GM12878 (cell line): ENCODE measurements around the gene TARBP1. TPM values are rescaled to one million over a fixed set of nuclear protein-coding genes. Genes with fewer than 3 reads are reported as not detected.
A peak's percentile ranks its signal among the peaks of the same experiment; 100 is the strongest.

ENCODE experiments used
- ATAC-seq: fragments of 200-7000 bp; cut with Tn5 transposase; 3 replicates; pipeline ENCODE4 v1.9.1; 2020; ENCODE audit warnings: mild to moderate bottlenecking, moderate library complexity
- BruUV-seq: library from RNA; stranded (reverse); fragments of 400-500 nt; replicated peaks from 2 replicates; lab custom pipeline; 2021; lab: Mats Ljungman, UMichigan
- CTCF ChIA-PET: fragments of 300-600 bp; sonication (Branson Sonifier 250); formaldehyde crosslinking; extraction: SDS; loops from one replicate; lab custom pipeline; 2021; ENCODE audit warnings: inconsistent platforms; lab: Yijun Ruan, JAX
- POLR2A ChIA-PET: fragments of 350-600 bp; formaldehyde crosslinking; extraction: SDS; loops from one replicate; lab custom pipeline; 2021; ENCODE audit warnings: inconsistent platforms; lab: Charles Lee
- RAD21 ChIA-PET: fragments of 300-600 bp; sonication (Branson Sonifier 250); formaldehyde crosslinking; loops from one replicate; lab custom pipeline; 2023; ENCODE audit warnings: antibody characterized with exemption; ENCODE audit not compliant: unreplicated experiment; lab: Charles Lee
- SMC1A ChIA-PET: fragments of 300-600 bp; sonication (Branson Sonifier 250); formaldehyde crosslinking; loops from one replicate; lab custom pipeline; 2023; ENCODE audit not compliant: unreplicated experiment, uncharacterized antibody; lab: Charles Lee
- DNase-seq: peaks from one replicate; pipeline ENCODE4 v3.0.0-alpha.2; 2011; ENCODE audit warnings: low read depth, low spot score
- FAIRE-seq: peaks from 3 replicates; lab custom pipeline; 2011; peaks lifted over from hg19 to GRCh38; lab: Jason Lieb, UNC
- H2AFZ ChIP-seq: 2 replicates; pipeline ENCODE4 v1.6.0; 2011; ENCODE audit warnings: low read depth, low read length, control low read depth; ENCODE audit not compliant: control insufficient read depth
- H3K27ac ChIP-seq: 2 replicates; pipeline ENCODE4 v1.5.1; 2011; ENCODE audit warnings: control low read depth; ENCODE audit not compliant: control insufficient read depth, insufficient read depth
- H3K27me3 ChIP-seq, 2 experiments: replicated peaks in 1 of 2; 2 replicates each; pipeline versions ENCODE4 v1.6.0 to v1.6.1; 2011; ENCODE audit warnings: low read length in 1 of 2; ENCODE audit not compliant: control insufficient read depth in 2 of 2, insufficient read depth in 2 of 2
- H3K36me3 ChIP-seq, 2 experiments: 2 replicates each; pipeline ENCODE4 v1.5.1; 2011; ENCODE audit warnings: low read length in 1 of 2; ENCODE audit not compliant: control insufficient read depth in 2 of 2, insufficient read depth in 2 of 2
- H3K4me1 ChIP-seq: 2 replicates; pipeline ENCODE4 v1.6.1; 2011; ENCODE audit warnings: mild to moderate bottlenecking, low read length, moderate library complexity, mixed read lengths; ENCODE audit not compliant: control insufficient read depth, insufficient read depth
- H3K4me2 ChIP-seq: 2 replicates; pipeline ENCODE4 v1.6.0; 2011; ENCODE audit warnings: control low read depth; ENCODE audit not compliant: control insufficient read depth, insufficient read depth
- H3K4me3 ChIP-seq: fragments of 200-600 bp; sonication (generic); 2 replicates; pipeline ENCODE4 v1.5.1; 2016
- H3K79me2 ChIP-seq: 2 replicates; pipeline ENCODE4 v1.6.0; 2011; ENCODE audit warnings: low read length; ENCODE audit not compliant: control insufficient read depth, insufficient read depth
- H3K9ac ChIP-seq: 2 replicates; pipeline ENCODE4 v1.8.0; 2011; ENCODE audit warnings: low read length, control low read depth, mixed read lengths; ENCODE audit not compliant: control insufficient read depth, insufficient read depth
- H3K9me3 ChIP-seq: replicated peaks from 3 replicates; pipeline ENCODE4 v1.5.1; 2011; ENCODE audit warnings: mild to moderate bottlenecking, low read length; ENCODE audit not compliant: control insufficient read depth, insufficient read depth
- H4K20me1 ChIP-seq: 2 replicates; pipeline ENCODE4 v1.6.0; 2011; ENCODE audit not compliant: control insufficient read depth, insufficient read depth
- ASH2L ChIP-seq: fragments of 300-600, 200-600 bp; sonication (generic); IDR thresholded peaks from 2 replicates; pipeline ENCODE4 v1.6.1; 2017; ENCODE audit warnings: low read depth, mild to moderate bottlenecking, borderline replicate concordance
- BHLHE40 ChIP-seq, 2 experiments: fragments of 450-650 bp in 1 of 2; IDR thresholded peaks; 2 replicates each; pipeline ENCODE4 v1.6.1; 2011 to 2017; ENCODE audit warnings: low read depth in 2 of 2, borderline replicate concordance in 1 of 2, improper control_type of control experiment in 1 of 2, low read length in 1 of 2, mild to moderate bottlenecking in 1 of 2
- CBFB ChIP-seq: IDR thresholded peaks from 2 replicates; pipeline ENCODE4 v1.6.1; 2016; ENCODE audit warnings: antibody characterized with exemption, low read depth
- EP300 ChIP-seq, 2 experiments: fragments of 150-350 bp in 1 of 2; IDR thresholded peaks; 2 replicates each; pipeline ENCODE4 v1.6.1; 2011 to 2012; ENCODE audit warnings: low read depth in 2 of 2, low read length in 2 of 2, borderline replicate concordance in 1 of 2, improper control_type of control experiment in 1 of 2, inconsistent platforms in 1 of 2; ENCODE audit not compliant: control insufficient read depth in 1 of 2
- ESRRA ChIP-seq: IDR thresholded peaks from 2 replicates; pipeline ENCODE4 v1.6.1; 2012; ENCODE audit warnings: mild to moderate bottlenecking, low read length, improper control_type of control experiment
- EZH2 ChIP-seq: IDR thresholded peaks from 2 replicates; pipeline ENCODE4 v1.6.1; 2012; ENCODE audit warnings: low read depth, mild to moderate bottlenecking, control low read depth, inconsistent platforms, low read length, borderline replicate concordance; ENCODE audit not compliant: control insufficient read depth
- FOS ChIP-seq: IDR thresholded peaks from 3 replicates; pipeline ENCODE4 v1.6.1; 2011; ENCODE audit warnings: borderline replicate concordance; ENCODE audit not compliant: insufficient read length; ENCODE audit errors: extremely low read depth
- FOXM1 ChIP-seq: IDR thresholded peaks from 2 replicates; pipeline ENCODE4 v1.6.1; 2012; ENCODE audit warnings: low read depth, mild to moderate bottlenecking, inconsistent platforms, low read length, moderate library complexity
- PML ChIP-seq: IDR thresholded peaks from 2 replicates; pipeline ENCODE4 v1.6.1; 2012; ENCODE audit warnings: low read length, inconsistent platforms
- RAD51 ChIP-seq: fragments of 450-650 bp; IDR thresholded peaks from 2 replicates; pipeline ENCODE4 v1.6.1; 2016; ENCODE audit warnings: moderate library complexity, mild to moderate bottlenecking, inconsistent platforms
- SIX5 ChIP-seq: IDR thresholded peaks from 2 replicates; pipeline ENCODE4 v1.6.1; 2011; ENCODE audit warnings: mild to moderate bottlenecking, low read depth, low read length, moderate library complexity; ENCODE audit not compliant: severe bottlenecking
- TCF12 ChIP-seq: IDR thresholded peaks from 2 replicates; pipeline ENCODE4 v1.6.1; 2011; ENCODE audit warnings: low read depth, mild to moderate bottlenecking, low read length
- YY1 ChIP-seq: IDR thresholded peaks from 2 replicates; pipeline ENCODE4 v1.6.1; 2011; ENCODE audit warnings: low read depth, mild to moderate bottlenecking, low read length
- ZNF217 ChIP-seq: fragments of 450-650 bp; IDR thresholded peaks from 2 replicates; pipeline ENCODE4 v1.6.1; 2017; ENCODE audit warnings: antibody characterized with exemption, mild to moderate bottlenecking
- WGBS: methylation state at CpG from one replicate; pipeline ENCODE4 v1.1.6; 2016; ENCODE audit warnings: low lambda C conversion rate; ENCODE audit not compliant: insufficient replicate concordance, insufficient coverage; ENCODE audit errors: missing lambda C conversion rate; 5-methylcytosine and 5-hydroxymethylcytosine counted together
- in situ Hi-C: fragments of 300-500 bp; cut with MboI; formaldehyde crosslinking; loops from 9 replicates; pipeline ENCODE4 v1.14.3; 2018; ENCODE audit warnings: mixed read lengths
- intact Hi-C: fragments of 100-400 bp; cut with micrococcal nuclease; formaldehyde crosslinking; loops from one replicate; pipeline ENCODE4 v1.14.2; 2022; ENCODE audit not compliant: unreplicated experiment
- polyA plus RNA-seq, 11 experiments: library from polyadenylated mRNA; depleted of rRNA in 4 of 11; unstranded in 6 of 11; stranded (reverse) in 5 of 11; fragments of >200 nt; fragmentation: Nextera tagmentation in 4 of 11; fragmentation: Illumina TruSeq in 1 of 11; extraction: Ambion mirVana in 4 of 11; extraction: Trizol in 1 of 11; gene quantifications; 1 replicate in 1 of 11; 2 replicates in 10 of 11; pipeline versions ENCODE4 v1.2.1 to v1.2.3, GENCODE V29; 2011 to 2016; ENCODE audit warnings: inconsistent platforms in 2 of 11, missing spikeins in 2 of 11, low read depth in 1 of 11
- total RNA-seq, 4 experiments: library from RNA; depleted of rRNA in 3 of 4; stranded (reverse); fragments of >200 nt in 3 of 4; fragmentation: Illumina TruSeq in 1 of 4; extraction: Trizol in 1 of 4; gene quantifications; 2 replicates each; pipeline versions ENCODE4 v1.2.1 to v1.2.3, GENCODE V29; 2013 to 2021
- TF ChIP-seq, protein P1 (sequence below): IDR thresholded peaks from 2 replicates; pipeline ENCODE4 v1.6.1; 2012; ENCODE audit warnings: mild to moderate bottlenecking, low read depth, low read length
- TF ChIP-seq, protein P2 (sequence below): fragments of 150-350 bp; IDR thresholded peaks from 2 replicates; pipeline ENCODE4 v1.6.1; 2016; ENCODE audit warnings: low read depth, low read length
- TF ChIP-seq, protein P3 (sequence below): IDR thresholded peaks from 2 replicates; pipeline ENCODE4 v1.6.1; 2011; ENCODE audit warnings: low read depth, mild to moderate bottlenecking, low read length, moderate library complexity, borderline replicate concordance; ENCODE audit errors: extremely low read depth

TARBP1 gene
- total and polyA plus RNA-seq, 10 of the 15 experiments (the other 5 are each of a cell fraction or from before 2014, with no cell fraction given) = 10.8 to 94.4 (median 35.3) TPM

DNA sequence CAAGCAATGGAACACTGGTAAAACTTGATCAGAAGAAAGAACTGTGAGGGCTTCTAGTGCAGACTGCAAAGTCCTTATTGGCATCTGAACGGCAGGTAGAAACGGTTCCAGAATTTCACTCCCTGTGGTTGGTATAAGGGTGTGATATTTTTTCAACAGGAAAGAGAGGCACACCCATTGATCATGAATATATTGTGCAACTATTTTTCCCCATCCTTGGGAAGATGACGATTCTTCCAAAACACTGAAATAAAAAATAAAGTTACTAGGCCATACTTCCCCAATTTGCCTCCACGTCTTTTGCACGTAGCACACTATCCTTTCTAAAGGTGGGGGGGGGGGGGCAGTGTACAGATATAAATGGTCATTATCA is 49.6 kb downstream of the TARBP1 start:
- WGBS = 100% methylated on average over 5 of the region's 5 CpGs
- Histone ChIP-seq H3K27ac (no peak overlapping the region), H4K20me1 (no peaks in the 10 kb centered on the region), H3K4me1 (peaks cover 7% of the 10 kb centered on the region), H3K4me3 (no peak overlapping the region), H3K9me3 (no peaks in the 10 kb centered on the region), H3K79me2 (no peaks in the 10 kb centered on the region), H2AFZ (no peak overlapping the region), H3K36me3 (peaks cover 3 to 32% of the 10 kb centered on the region in 2 experiments), H3K4me2 (no peak overlapping the region), H3K27me3 (no peaks in the 10 kb centered on the region), H3K9ac (no peak overlapping the region)
- ATAC-seq = no peak
- ChIA-PET POLR2A (no interaction called here), SMC1A (interaction anchor here (0.7 kb wide), 2 partner anchors 8 to 56 kb away, joined by 3 to 5 read pairs; no protein-coding TSS in a partner anchor), RAD21 (no interaction called here), CTCF (interaction anchor here (1.4 kb wide), 1 partner anchor 10 kb away, joined by 3 read pairs; no protein-coding TSS in a partner anchor)
- intact Hi-C loops = no loop called here
- TF ChIP-seq CBFB (no peak), ASH2L (no peak), EZH2 (no peak), FOS (no peak), TCF12 (no peak), SIX5 (no peak), YY1 (no peak), RAD51 (no peak), ESRRA (no peak), ZNF217 (no peak), EP300 (IDR thresholded peaks at IDR 0.05; ENCODE audit: borderline replicate concordance in 1 of 2, control insufficient read depth in 1 of 2, low read depth in 2 of 2, low read length in 2 of 2) (no peak), FOXM1 (no peak), BHLHE40 (IDR thresholded peaks at IDR 0.05; ENCODE audit: borderline replicate concordance in 1 of 2, low read depth in 2 of 2, low read length in 1 of 2) (no peak), PML (no peak)
- TF ChIP-seq, protein P1, sequence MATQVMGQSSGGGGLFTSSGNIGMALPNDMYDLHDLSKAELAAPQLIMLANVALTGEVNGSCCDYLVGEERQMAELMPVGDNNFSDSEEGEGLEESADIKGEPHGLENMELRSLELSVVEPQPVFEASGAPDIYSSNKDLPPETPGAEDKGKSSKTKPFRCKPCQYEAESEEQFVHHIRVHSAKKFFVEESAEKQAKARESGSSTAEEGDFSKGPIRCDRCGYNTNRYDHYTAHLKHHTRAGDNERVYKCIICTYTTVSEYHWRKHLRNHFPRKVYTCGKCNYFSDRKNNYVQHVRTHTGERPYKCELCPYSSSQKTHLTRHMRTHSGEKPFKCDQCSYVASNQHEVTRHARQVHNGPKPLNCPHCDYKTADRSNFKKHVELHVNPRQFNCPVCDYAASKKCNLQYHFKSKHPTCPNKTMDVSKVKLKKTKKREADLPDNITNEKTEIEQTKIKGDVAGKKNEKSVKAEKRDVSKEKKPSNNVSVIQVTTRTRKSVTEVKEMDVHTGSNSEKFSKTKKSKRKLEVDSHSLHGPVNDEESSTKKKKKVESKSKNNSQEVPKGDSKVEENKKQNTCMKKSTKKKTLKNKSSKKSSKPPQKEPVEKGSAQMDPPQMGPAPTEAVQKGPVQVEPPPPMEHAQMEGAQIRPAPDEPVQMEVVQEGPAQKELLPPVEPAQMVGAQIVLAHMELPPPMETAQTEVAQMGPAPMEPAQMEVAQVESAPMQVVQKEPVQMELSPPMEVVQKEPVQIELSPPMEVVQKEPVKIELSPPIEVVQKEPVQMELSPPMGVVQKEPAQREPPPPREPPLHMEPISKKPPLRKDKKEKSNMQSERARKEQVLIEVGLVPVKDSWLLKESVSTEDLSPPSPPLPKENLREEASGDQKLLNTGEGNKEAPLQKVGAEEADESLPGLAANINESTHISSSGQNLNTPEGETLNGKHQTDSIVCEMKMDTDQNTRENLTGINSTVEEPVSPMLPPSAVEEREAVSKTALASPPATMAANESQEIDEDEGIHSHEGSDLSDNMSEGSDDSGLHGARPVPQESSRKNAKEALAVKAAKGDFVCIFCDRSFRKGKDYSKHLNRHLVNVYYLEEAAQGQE = no peak
- TF ChIP-seq, protein P2, sequence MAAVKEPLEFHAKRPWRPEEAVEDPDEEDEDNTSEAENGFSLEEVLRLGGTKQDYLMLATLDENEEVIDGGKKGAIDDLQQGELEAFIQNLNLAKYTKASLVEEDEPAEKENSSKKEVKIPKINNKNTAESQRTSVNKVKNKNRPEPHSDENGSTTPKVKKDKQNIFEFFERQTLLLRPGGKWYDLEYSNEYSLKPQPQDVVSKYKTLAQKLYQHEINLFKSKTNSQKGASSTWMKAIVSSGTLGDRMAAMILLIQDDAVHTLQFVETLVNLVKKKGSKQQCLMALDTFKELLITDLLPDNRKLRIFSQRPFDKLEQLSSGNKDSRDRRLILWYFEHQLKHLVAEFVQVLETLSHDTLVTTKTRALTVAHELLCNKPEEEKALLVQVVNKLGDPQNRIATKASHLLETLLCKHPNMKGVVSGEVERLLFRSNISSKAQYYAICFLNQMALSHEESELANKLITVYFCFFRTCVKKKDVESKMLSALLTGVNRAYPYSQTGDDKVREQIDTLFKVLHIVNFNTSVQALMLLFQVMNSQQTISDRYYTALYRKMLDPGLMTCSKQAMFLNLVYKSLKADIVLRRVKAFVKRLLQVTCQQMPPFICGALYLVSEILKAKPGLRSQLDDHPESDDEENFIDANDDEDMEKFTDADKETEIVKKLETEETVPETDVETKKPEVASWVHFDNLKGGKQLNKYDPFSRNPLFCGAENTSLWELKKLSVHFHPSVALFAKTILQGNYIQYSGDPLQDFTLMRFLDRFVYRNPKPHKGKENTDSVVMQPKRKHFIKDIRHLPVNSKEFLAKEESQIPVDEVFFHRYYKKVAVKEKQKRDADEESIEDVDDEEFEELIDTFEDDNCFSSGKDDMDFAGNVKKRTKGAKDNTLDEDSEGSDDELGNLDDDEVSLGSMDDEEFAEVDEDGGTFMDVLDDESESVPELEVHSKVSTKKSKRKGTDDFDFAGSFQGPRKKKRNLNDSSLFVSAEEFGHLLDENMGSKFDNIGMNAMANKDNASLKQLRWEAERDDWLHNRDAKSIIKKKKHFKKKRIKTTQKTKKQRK = no peak
- TF ChIP-seq, protein P3, sequence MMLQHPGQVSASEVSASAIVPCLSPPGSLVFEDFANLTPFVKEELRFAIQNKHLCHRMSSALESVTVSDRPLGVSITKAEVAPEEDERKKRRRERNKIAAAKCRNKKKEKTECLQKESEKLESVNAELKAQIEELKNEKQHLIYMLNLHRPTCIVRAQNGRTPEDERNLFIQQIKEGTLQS = no peak
- FAIRE-seq = no peak
- no peak for DNase-seq
- TSS peak; percentile 55 for BruUV-seq
- in situ Hi-C loops = no loop called here
